Osteoblast (primary cell): ENCODE measurements around the gene EN1. TPM values are rescaled to one million over a fixed set of nuclear protein-coding genes. Genes with fewer than 3 reads are reported as not detected.

Source experiments
- DNase-seq: peaks from one replicate; pipeline ENCODE4 v3.0.0; 2011; ENCODE audit warnings: low spot score, mixed read lengths; ENCODE audit not compliant: insufficient read length; ENCODE audit errors: missing footprints
- H2AFZ ChIP-seq: 2 replicates; pipeline ENCODE4 v1.6.0; 2011; ENCODE audit warnings: mild to moderate bottlenecking, low read length
- H3K27ac ChIP-seq: 2 replicates; pipeline ENCODE4 v1.5.1; 2011; ENCODE audit warnings: mild to moderate bottlenecking, low read depth, low read length, moderate library complexity
- H3K27me3 ChIP-seq: 2 replicates; pipeline ENCODE4 v1.6.0; 2012; ENCODE audit warnings: mild to moderate bottlenecking, control low read depth, inconsistent platforms, low read length, moderate library complexity; ENCODE audit not compliant: insufficient read depth
- H3K36me3 ChIP-seq: 2 replicates; pipeline ENCODE4 v1.5.1; 2011; ENCODE audit warnings: mild to moderate bottlenecking, low read length, control low read depth, moderate library complexity; ENCODE audit not compliant: insufficient read depth
- H3K4me1 ChIP-seq: 2 replicates; pipeline ENCODE4 v1.5.1; 2011; ENCODE audit warnings: mild to moderate bottlenecking, low read length, control low read depth, moderate library complexity; ENCODE audit not compliant: insufficient read depth
- H3K4me2 ChIP-seq: 2 replicates; pipeline ENCODE4 v1.6.0; 2011; ENCODE audit warnings: mild to moderate bottlenecking, low read length; ENCODE audit not compliant: insufficient read depth
- H3K4me3 ChIP-seq: fragments of 200-600 bp; sonication (generic); 3 replicates; pipeline ENCODE4 v1.5.1; 2012; ENCODE audit warnings: mild to moderate bottlenecking, low read length, inconsistent platforms; ENCODE audit not compliant: insufficient read depth
- H3K79me2 ChIP-seq: 2 replicates; pipeline ENCODE4 v1.6.0; 2012; ENCODE audit warnings: mild to moderate bottlenecking, low read length, control low read depth, inconsistent platforms; ENCODE audit not compliant: insufficient read depth
- H3K9me3 ChIP-seq: 2 replicates; pipeline ENCODE4 v1.5.1; 2011; ENCODE audit warnings: low read depth, low read length, control low read depth
- H4K20me1 ChIP-seq: 2 replicates; pipeline ENCODE4 v1.6.0; 2012; ENCODE audit warnings: mild to moderate bottlenecking, low read length, control low read depth; ENCODE audit not compliant: insufficient read depth
- CTCF ChIP-seq: IDR thresholded peaks from 2 replicates; pipeline ENCODE4 v1.5.1; 2011; ENCODE audit warnings: mild to moderate bottlenecking, low read depth, low read length, moderate library complexity; ENCODE audit errors: extremely low read depth
- total RNA-seq: library from RNA; depleted of rRNA; stranded (reverse); fragments of >200 nt; gene quantifications from 2 replicates; pipeline ENCODE4 v1.2.3, GENCODE V29; 2012

Gene EN1
- total RNA-seq, 1 donor = 0.72 TPM

GRCh38 chr2:118858485-118859156 lies 11.2 kb upstream of the EN1 start:
- no peaks in the 10 kb centered on the region for H3K36me3 ChIP-seq
- peaks cover 62% of the 10 kb centered on the region for H3K27me3 ChIP-seq
- H3K79me2 ChIP-seq = no peaks in the 10 kb centered on the region
- H2AFZ ChIP-seq = no peak overlapping the region
- DNase-seq = peak; percentile 21
- peaks cover 10% of the 10 kb centered on the region for H3K4me1 ChIP-seq
- no peak for TF ChIP-seq CTCF
- no peak overlapping the region for H3K4me3 ChIP-seq
- no peak overlapping the region for H3K4me2 ChIP-seq
- no peaks in the 10 kb centered on the region for H4K20me1 ChIP-seq
- no peaks in the 10 kb centered on the region for H3K9me3 ChIP-seq
- H3K27ac ChIP-seq = no peak overlapping the region

GRCh38 chr2:118857677-118858484 lies 10.4 kb upstream of the EN1 start:
- no peak overlapping the region for H3K4me3 ChIP-seq
- no peak overlapping the region for H3K4me2 ChIP-seq
- TF ChIP-seq CTCF = no peak
- no peaks in the 10 kb centered on the region for H3K36me3 ChIP-seq
- no peaks in the 10 kb centered on the region for H3K79me2 ChIP-seq
- H2AFZ ChIP-seq = no peak overlapping the region
- H4K20me1 ChIP-seq = no peaks in the 10 kb centered on the region
- H3K9me3 ChIP-seq = no peaks in the 10 kb centered on the region
- H3K27me3 ChIP-seq = peaks cover 69% of the 10 kb centered on the region
- peak; percentile 74 for DNase-seq
- peaks cover 10% of the 10 kb centered on the region for H3K4me1 ChIP-seq
- H3K27ac ChIP-seq = no peak overlapping the region

GRCh38 chr2:118856978-118857676 lies 9.7 kb upstream of the EN1 start:
- no peak overlapping the region for H3K27ac ChIP-seq
- no peaks in the 10 kb centered on the region for H3K9me3 ChIP-seq
- H2AFZ ChIP-seq = no peak overlapping the region
- H3K36me3 ChIP-seq = no peaks in the 10 kb centered on the region
- H3K4me3 ChIP-seq = no peak overlapping the region
- no peak for TF ChIP-seq CTCF
- no peaks in the 10 kb centered on the region for H3K79me2 ChIP-seq
- H3K27me3 ChIP-seq = peaks cover 77% of the 10 kb centered on the region
- no peaks in the 10 kb centered on the region for H4K20me1 ChIP-seq
- peaks cover 10% of the 10 kb centered on the region for H3K4me1 ChIP-seq
- peak; percentile 77 for DNase-seq
- no peak overlapping the region for H3K4me2 ChIP-seq
